ENCODE results near the gene ZGPAT. TPM values are rescaled to one million over a fixed set of nuclear protein-coding genes. Genes with fewer than 3 reads are reported as not detected.

ZGPAT gene
- total and polyA plus RNA-seq, 2 of the 8 experiments (the other 6 are each of a cell fraction or from before 2014, with no cell fraction given), result 14.5 to 21.4 TPM

- POLR2A ChIA-PET (ENCODE audit: partially characterized antibody), result interaction anchor here (1.3 to 1.5 kb wide), 4 partner anchors 37 to 199 kb away, joined by 3 to 10 read pairs (median 4); partner anchors contain the start of gene TNFRSF6B
- H3K4me3 ChIP-seq (ENCODE audit: extremely low read depth in 1 of 4, insufficient read depth in 2 of 4, low read depth in 3 of 4, low read length in 4 of 4), result peak overlapping the region; percentile 75 to 96 (median 84); a peak in 7 of 8 replicates
- TF ChIP-seq NRF1 (IDR thresholded peaks at IDR 0.05; ENCODE audit: low read depth, low read length) (no peak), RNF2 (IDR thresholded peaks at IDR 0.05; ENCODE audit: borderline replicate concordance, low read depth, low read length, missing control alignments, poor library complexity, severe bottlenecking) (no peak), MAFK (IDR thresholded peaks at IDR 0.05; ENCODE audit: low read depth, low read length) (no peak), YY1 (IDR thresholded peaks at IDR 0.05; ENCODE audit: low read depth, low read length) (no peak), RFX5 (IDR thresholded peaks at IDR 0.05; ENCODE audit: borderline replicate concordance, low read depth, low read length) (no peak), RAD21 (IDR thresholded peaks at IDR 0.05 in 1 of 2, conservative IDR thresholded peaks at IDR 0.05 in 1 of 2; ENCODE audit: low read depth in 2 of 2, low read length in 2 of 2) (no peak), SIRT6 (IDR thresholded peaks at IDR 0.05; ENCODE audit: low read length) (no peak), ATF3 (IDR thresholded peaks at IDR 0.05; ENCODE audit: insufficient read depth, low read depth, low read length) (no peak), SAP30 (IDR thresholded peaks at IDR 0.05; ENCODE audit: insufficient read depth, insufficient replicate concordance, low read length) (no peak), GABPA (IDR thresholded peaks at IDR 0.05; ENCODE audit: borderline replicate concordance, insufficient read depth, low read length) (no peak), RBBP5 (IDR thresholded peaks at IDR 0.05; ENCODE audit: borderline replicate concordance, low read depth, low read length) (no peak)
These were observed 48.5 kb upstream of the ZGPAT start for GRCh38 chr20:63659370-63659769.

More at GRCh38 chr20:63659370-63659769, 48.5 kb upstream of the ZGPAT start:
- peaks cover 0 to 9% of the 10 kb centered on the region in 2 experiments; a peak in 1 of 4 replicates for H3K79me2 ChIP-seq (ENCODE audit: control insufficient read depth in 1 of 2, insufficient read depth in 2 of 2, low read length in 2 of 2)
- no peak overlapping the region for H3K14ac ChIP-seq (ENCODE audit: insufficient read length)
- DNase-seq (ENCODE audit: low read depth in 1 of 2, low spot score in 2 of 2) (no peak), FAIRE-seq (no peak)
- H3K4ac ChIP-seq (replicated peaks; ENCODE audit: insufficient read length, low read depth, low read length), result no peak overlapping the region
- H3K9me3 ChIP-seq (ENCODE audit: insufficient read depth in 2 of 2, low read depth in 1 of 2, low read length in 1 of 2), result no peaks in the 10 kb centered on the region
- no peak overlapping the region for H2AK5ac ChIP-seq (ENCODE audit: low read depth, low read length)
- peaks cover 9% of the 10 kb centered on the region for H3K23me2 ChIP-seq (ENCODE audit: low read depth, low read length)
- no peak overlapping the region; the same call in 1 of the 2 replicates for H2BK5ac ChIP-seq (ENCODE audit: low read depth, low read length)
- H4K5ac ChIP-seq (ENCODE audit: insufficient read length, low read depth, low read length), result no peak overlapping the region
- H3K4me2 ChIP-seq (ENCODE audit: insufficient read depth in 1 of 2, low read depth in 2 of 2, low read length in 2 of 2), result peak overlapping the region; percentile 76 to 81
- H3K27me3 ChIP-seq (replicated peaks in 1 of 4; ENCODE audit: control insufficient read depth in 3 of 4, extremely low read depth in 1 of 4, insufficient read depth in 3 of 4, low read length in 3 of 4), result no peaks in the 10 kb centered on the region
- no peak overlapping the region for H3K18ac ChIP-seq (ENCODE audit: extremely low read depth, low read length)
- H3K27ac ChIP-seq (ENCODE audit: low read depth, low read length), result no peak overlapping the region
- CTCF ChIA-PET (ENCODE audit: partially characterized antibody), result no interaction called here
- peaks cover 0 to 12% (median 10%) of the 10 kb centered on the region in 4 experiments; a peak in 6 of 7 replicates for H3K4me1 ChIP-seq (replicated peaks in 1 of 4; ENCODE audit: control insufficient read depth in 3 of 4, insufficient read depth in 4 of 4, low read length in 3 of 4)
- WGBS, 2 experiments (ENCODE audit: extremely low coverage in 1 of 2, insufficient coverage in 1 of 2, insufficient read length in 1 of 2, insufficient replicate concordance in 2 of 2, low coverage in 1 of 2, low lambda C conversion rate in 2 of 2, missing lambda C conversion rate in 1 of 2), result 75% methylated on average over 13 of the region's 13 CpGs; no CpG with 5 or more reads in 1 of the 2 experiments
- no peak overlapping the region for H2BK15ac ChIP-seq (ENCODE audit: low read length)
- no peak overlapping the region for H3K23ac ChIP-seq (ENCODE audit: insufficient read length)
- no peak overlapping the region for H2BK20ac ChIP-seq (ENCODE audit: low read length)
- 0 out of 2 replicates have a peak overlapping the region, but pooled peaks have one; percentile 27 for H2BK12ac ChIP-seq (ENCODE audit: low read depth, low read length)
- no peak overlapping the region for H4K91ac ChIP-seq (replicated peaks; ENCODE audit: insufficient read length, low read length)
- no peak overlapping the region for H3K56ac ChIP-seq (replicated peaks; ENCODE audit: insufficient read length, low read depth, low read length)
- peaks cover 0 to 15% (median 4%) of the 10 kb centered on the region in 4 experiments; a peak in 4 of 8 replicates for H3K36me3 ChIP-seq (ENCODE audit: control insufficient read depth in 2 of 4, insufficient read depth in 4 of 4, low read length in 3 of 4)
- H4K8ac ChIP-seq (ENCODE audit: extremely low read depth, insufficient read depth, low read length), result no peak overlapping the region; the same call in 1 of the 2 replicates
- no peak overlapping the region for H2BK120ac ChIP-seq (replicated peaks; ENCODE audit: low read depth, low read length)
- H2AFZ ChIP-seq (ENCODE audit: low read length), result no peak overlapping the region
- peaks cover 5 to 8% of the 10 kb centered on the region in 2 experiments for H4K20me1 ChIP-seq (replicated peaks in 1 of 2; ENCODE audit: control insufficient read depth in 1 of 2, insufficient read depth in 2 of 2, low read length in 2 of 2)
- no peaks in the 10 kb centered on the region; the same call in 1 of the 2 replicates for H3K79me1 ChIP-seq (ENCODE audit: low read depth, low read length)
- peak overlapping the region in 1 of 4 experiments; percentile 44; a peak in 1 of 7 replicates for H3K9ac ChIP-seq (replicated peaks in 1 of 4; ENCODE audit: extremely low read depth in 1 of 4, low read depth in 3 of 4, low read length in 3 of 4)

Data from H1 (cell line).